Measurements from ENCODE around the gene ADAMTS13. TPM values are rescaled to one million over a fixed set of nuclear protein-coding genes. Genes with fewer than 3 reads are reported as not detected.

ADAMTS13 gene
- total and polyA plus RNA-seq, 2 experiments from 2014 or later, result 1.4 to 2.2 TPM

DNA sequence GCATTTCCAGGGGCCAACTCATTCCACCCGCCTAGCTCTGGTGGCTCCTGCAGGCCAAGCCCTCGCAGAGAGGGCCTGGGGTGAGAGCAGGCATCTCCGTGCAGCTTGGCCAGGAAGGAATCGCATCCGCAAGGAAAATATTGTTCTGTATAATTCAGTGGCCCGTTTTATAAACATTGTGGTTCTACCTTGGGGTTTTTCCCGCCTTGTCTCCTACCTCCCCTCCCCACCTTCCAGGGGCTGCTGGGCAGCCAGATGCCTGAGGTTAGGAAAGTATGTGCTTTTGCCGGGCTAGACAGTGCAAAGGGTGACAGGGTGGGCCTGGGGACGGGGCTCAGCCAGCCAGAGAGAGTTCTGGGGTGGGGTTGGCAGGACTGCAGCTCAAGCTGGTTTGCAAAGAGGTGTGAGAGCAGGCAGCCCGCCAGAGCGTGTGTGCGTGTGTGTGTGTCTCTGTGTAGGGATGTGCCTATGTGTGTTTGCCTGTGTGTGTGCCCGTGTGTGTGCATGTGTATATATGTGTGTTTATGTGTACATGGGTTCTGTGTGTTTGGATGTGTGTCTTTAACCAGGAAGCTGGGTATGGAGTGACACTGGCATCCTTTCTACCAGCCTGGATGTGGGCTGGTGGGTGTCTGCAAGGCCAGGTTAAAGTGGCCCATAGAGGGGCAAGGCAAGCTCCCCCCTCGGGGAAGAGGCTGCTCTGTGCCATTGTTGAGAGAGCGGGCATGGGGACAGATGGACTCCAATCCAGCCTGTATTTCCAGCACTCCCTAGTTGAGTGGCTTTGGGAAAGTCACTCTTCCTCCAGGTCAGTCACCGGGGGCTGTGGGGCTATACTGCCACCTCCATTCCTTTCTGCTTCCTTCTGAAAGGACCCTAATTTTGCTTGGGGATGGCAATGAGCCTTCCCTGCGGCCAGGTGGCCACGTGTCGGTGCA, 67.4 kb downstream of the ADAMTS13 start:
- no peak overlapping the region for H3K4me2 ChIP-seq (ENCODE audit: unreplicated experiment)
- H3F3A ChIP-seq (ENCODE audit: insufficient read depth), result no peaks in the 10 kb centered on the region
- H3K27ac ChIP-seq, result no peak overlapping the region
- in situ Hi-C loops (cut with MboI), result loop anchor here (5.0 to 25.0 kb wide), 2 partner anchors 302 to 452 kb away; partner anchors contain the start of gene GTF3C5
- H3K4me1 ChIP-seq (ENCODE audit: insufficient read depth), result no peaks in the 10 kb centered on the region
- no peaks in the 10 kb centered on the region for H4K20me1 ChIP-seq (ENCODE audit: insufficient read depth)
- peaks cover 12% of the 10 kb centered on the region for H3K27me3 ChIP-seq (replicated peaks; ENCODE audit: insufficient read depth)
- TF ChIP-seq EZH2 (IDR thresholded peaks at IDR 0.05; ENCODE audit: insufficient read depth, poor library complexity, severe bottlenecking), result no peak
- no peak for TF ChIP-seq EZH2phosphoT487 (IDR thresholded peaks at IDR 0.05; ENCODE audit: insufficient read depth, low read depth)
- no peak overlapping the region for H3K4me3 ChIP-seq
- no peak overlapping the region for H2AFZ ChIP-seq
- H3K36me3 ChIP-seq (ENCODE audit: low read depth), result no peaks in the 10 kb centered on the region
- DNase-seq, result no peak
- H3K79me2 ChIP-seq (ENCODE audit: insufficient read depth), result no peaks in the 10 kb centered on the region
- no peaks in the 10 kb centered on the region for H3K9me3 ChIP-seq (ENCODE audit: low read depth)
- no peak overlapping the region for H3K9ac ChIP-seq
- no peaks in the 10 kb centered on the region for H3K9me2 ChIP-seq (ENCODE audit: insufficient read depth)
- WGBS, 2 experiments (ENCODE audit: low coverage in 1 of 2, low lambda C conversion rate in 2 of 2, missing lambda C conversion rate in 2 of 2), result 69 to 75% methylated on average over 18 to 19 of the region's 19 CpGs

DNA sequence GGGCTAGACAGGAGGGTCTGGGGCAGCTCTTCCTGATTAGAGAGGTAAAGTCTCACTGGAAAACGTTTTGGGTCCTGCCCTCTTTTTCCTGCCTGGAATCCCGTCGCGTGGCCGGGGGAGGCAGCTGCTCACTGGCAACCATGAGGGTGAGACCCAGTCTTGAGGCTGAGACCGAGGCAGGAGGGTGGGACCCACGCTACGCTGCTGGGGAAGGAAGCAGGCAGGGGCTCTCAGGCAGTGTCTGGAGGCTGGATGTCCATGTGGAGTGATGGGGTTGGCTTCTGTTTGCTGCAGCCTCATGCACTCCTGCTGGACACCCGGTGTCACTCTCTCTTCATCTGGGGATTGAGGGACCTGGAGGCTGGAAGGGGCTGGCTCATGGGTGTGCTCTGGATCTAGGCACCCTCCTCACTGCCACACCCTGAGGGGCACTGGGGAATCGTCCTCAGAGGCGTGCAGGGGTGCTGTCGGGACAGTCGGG, 68.1 kb downstream of the ADAMTS13 start:
- H3K9ac ChIP-seq, result no peak overlapping the region
- 30 to 36% methylated on average over 13 of the region's 13 CpGs for WGBS, 2 experiments (ENCODE audit: low coverage in 1 of 2, low lambda C conversion rate in 2 of 2, missing lambda C conversion rate in 2 of 2)
- TF ChIP-seq EZH2 (IDR thresholded peaks at IDR 0.05; ENCODE audit: insufficient read depth, poor library complexity, severe bottlenecking) (no peak), EZH2phosphoT487 (IDR thresholded peaks at IDR 0.05; ENCODE audit: insufficient read depth, low read depth) (no peak)
- H3K4me1 ChIP-seq (ENCODE audit: insufficient read depth), result no peaks in the 10 kb centered on the region
- no peaks in the 10 kb centered on the region for H4K20me1 ChIP-seq (ENCODE audit: insufficient read depth)
- DNase-seq, result no peak
- no peak overlapping the region for H3K4me3 ChIP-seq
- H3K27ac ChIP-seq, result no peak overlapping the region
- H3K36me3 ChIP-seq (ENCODE audit: low read depth), result no peaks in the 10 kb centered on the region
- no peaks in the 10 kb centered on the region for H3K9me3 ChIP-seq (ENCODE audit: low read depth)
- no peaks in the 10 kb centered on the region for H3F3A ChIP-seq (ENCODE audit: insufficient read depth)
- in situ Hi-C loops (cut with MboI), result loop anchor here (25.0 kb wide), 1 partner anchor 453 kb away; the partner anchor contains the start of gene GTF3C5
- no peak overlapping the region for H2AFZ ChIP-seq
- H3K79me2 ChIP-seq (ENCODE audit: insufficient read depth), result no peaks in the 10 kb centered on the region
- H3K9me2 ChIP-seq (ENCODE audit: insufficient read depth), result no peaks in the 10 kb centered on the region
- H3K4me2 ChIP-seq (ENCODE audit: unreplicated experiment), result no peak overlapping the region
- H3K27me3 ChIP-seq (replicated peaks; ENCODE audit: insufficient read depth), result peaks cover 12% of the 10 kb centered on the region

DNA sequence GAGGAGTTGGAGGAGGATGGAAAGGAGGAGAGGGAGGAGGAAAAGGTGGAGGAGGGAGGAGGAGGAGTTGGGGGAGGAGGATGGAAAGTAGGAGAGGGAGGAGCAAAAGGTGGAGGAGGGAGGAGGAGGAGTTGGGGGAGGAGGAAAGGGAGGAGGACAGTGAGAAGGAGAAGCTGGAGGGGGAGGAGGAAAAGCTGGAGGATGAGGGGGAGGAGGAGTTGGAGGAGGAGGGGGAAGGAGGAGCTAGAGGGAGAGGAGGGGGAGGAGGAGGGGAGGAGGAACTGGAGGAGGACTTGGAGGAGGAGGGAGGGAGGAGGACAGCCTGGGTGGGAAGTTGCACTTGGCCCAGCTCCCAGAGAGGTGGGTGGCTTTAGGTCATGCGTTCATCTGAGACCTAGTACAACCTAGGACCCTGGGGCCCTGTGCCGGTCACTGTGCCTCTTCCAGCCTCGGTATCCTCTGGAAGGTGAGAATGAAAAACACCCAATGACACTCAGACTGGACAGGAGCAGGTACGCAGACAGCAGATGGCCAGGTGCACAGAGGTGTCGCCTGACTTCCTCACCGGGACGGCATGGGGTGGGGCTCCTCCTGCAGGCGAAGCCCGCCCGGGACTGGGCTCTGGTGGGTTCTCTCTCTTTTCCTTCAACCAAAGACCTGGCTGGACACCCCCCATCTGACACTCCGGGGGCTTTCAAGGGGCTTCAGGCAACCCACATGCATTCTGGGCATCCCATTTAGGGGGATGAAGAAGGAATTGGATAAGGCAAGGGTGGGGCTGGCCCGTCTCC, 68.9 kb downstream of the ADAMTS13 start:
- H3K9me2 ChIP-seq (ENCODE audit: insufficient read depth), result no peaks in the 10 kb centered on the region
- no peak overlapping the region for H3K9ac ChIP-seq
- no peak overlapping the region for H3K27ac ChIP-seq
- H3K79me2 ChIP-seq (ENCODE audit: insufficient read depth), result no peaks in the 10 kb centered on the region
- no peaks in the 10 kb centered on the region for H3F3A ChIP-seq (ENCODE audit: insufficient read depth)
- no peaks in the 10 kb centered on the region for H4K20me1 ChIP-seq (ENCODE audit: insufficient read depth)
- 69 to 70% methylated on average over 12 of the region's 12 CpGs for WGBS, 2 experiments (ENCODE audit: low coverage in 1 of 2, low lambda C conversion rate in 2 of 2, missing lambda C conversion rate in 2 of 2)
- H3K9me3 ChIP-seq (ENCODE audit: low read depth), result no peaks in the 10 kb centered on the region
- H3K4me2 ChIP-seq (ENCODE audit: unreplicated experiment), result no peak overlapping the region
- H3K36me3 ChIP-seq (ENCODE audit: low read depth), result no peaks in the 10 kb centered on the region
- no peak overlapping the region for H3K4me3 ChIP-seq
- no peak overlapping the region for H2AFZ ChIP-seq
- TF ChIP-seq EZH2 (IDR thresholded peaks at IDR 0.05; ENCODE audit: insufficient read depth, poor library complexity, severe bottlenecking) (no peak), EZH2phosphoT487 (IDR thresholded peaks at IDR 0.05; ENCODE audit: insufficient read depth, low read depth) (no peak)
- H3K4me1 ChIP-seq (ENCODE audit: insufficient read depth), result no peaks in the 10 kb centered on the region
- in situ Hi-C loops (cut with MboI), result loop anchor here (25.0 kb wide), 1 partner anchor 454 kb away; the partner anchor contains the start of gene GTF3C5
- DNase-seq, result no peak
- peaks cover 12% of the 10 kb centered on the region for H3K27me3 ChIP-seq (replicated peaks; ENCODE audit: insufficient read depth)

DNA sequence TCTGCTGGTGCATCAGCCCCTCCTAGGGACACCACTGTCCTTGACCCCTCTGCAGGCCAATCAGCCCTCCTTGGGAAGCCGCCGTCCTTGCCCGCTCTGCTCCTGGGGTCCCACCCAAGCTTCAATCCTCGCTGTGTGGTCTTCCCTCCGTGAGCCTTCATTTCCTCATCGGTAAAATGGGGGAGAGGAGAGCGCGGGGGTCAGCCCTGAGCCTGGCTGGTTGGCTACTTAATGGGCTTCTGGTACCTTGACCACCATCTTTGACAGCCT, 69.4 kb downstream of the ADAMTS13 start:
- Histone ChIP-seq H3K9me3 (ENCODE audit: low read depth) (no peaks in the 10 kb centered on the region), H3K36me3 (ENCODE audit: low read depth) (no peaks in the 10 kb centered on the region), H3K4me1 (ENCODE audit: insufficient read depth) (no peaks in the 10 kb centered on the region), H3K4me3 (no peak overlapping the region), H3K27me3 (replicated peaks; ENCODE audit: insufficient read depth) (peaks cover 14% of the 10 kb centered on the region), H2AFZ (no peak overlapping the region), H4K20me1 (ENCODE audit: insufficient read depth) (no peaks in the 10 kb centered on the region), H3K27ac (no peak overlapping the region), H3K9ac (no peak overlapping the region), H3K9me2 (ENCODE audit: insufficient read depth) (no peaks in the 10 kb centered on the region), H3K4me2 (ENCODE audit: unreplicated experiment) (no peak overlapping the region), H3K79me2 (ENCODE audit: insufficient read depth) (no peaks in the 10 kb centered on the region), H3F3A (ENCODE audit: insufficient read depth) (no peaks in the 10 kb centered on the region)
- no peak for DNase-seq
- TF ChIP-seq EZH2 (IDR thresholded peaks at IDR 0.05; ENCODE audit: insufficient read depth, poor library complexity, severe bottlenecking) (no peak), EZH2phosphoT487 (IDR thresholded peaks at IDR 0.05; ENCODE audit: insufficient read depth, low read depth) (no peak)
- in situ Hi-C loops (cut with MboI), result loop anchor here (25.0 kb wide), 1 partner anchor 454 kb away; the partner anchor contains the start of gene GTF3C5
- 94 to 98% methylated on average over 8 of the region's 8 CpGs for WGBS, 2 experiments (ENCODE audit: low coverage in 1 of 2, low lambda C conversion rate in 2 of 2, missing lambda C conversion rate in 2 of 2)

All from GM23248 (cell line).